BE2C (cell line): ENCODE results near the gene CEP164.

Experiments used
- DNase-seq: peaks from one replicate; pipeline ENCODE4 v3.0.0-alpha.2; 2020
- H3K27me3 ChIP-seq: fragments of 250-450 bp; sonication (Bioruptor Pico); 2 replicates; pipeline ENCODE4 v1.5.1; 2020; ENCODE audit warnings: mild to moderate bottlenecking
- H3K36me3 ChIP-seq: fragments of 250-450 bp; sonication (Bioruptor Pico); 2 replicates; pipeline ENCODE4 v1.5.1; 2020; ENCODE audit warnings: mild to moderate bottlenecking
- H3K4me1 ChIP-seq: fragments of 250-450 bp; sonication (Bioruptor Pico); 2 replicates; pipeline ENCODE4 v1.5.1; 2020
- H3K4me3 ChIP-seq: 2 replicates; pipeline ENCODE4 v1.5.1; 2011; ENCODE audit warnings: low read depth, low read length
- H3K9me3 ChIP-seq: fragments of 250-450 bp; sonication (Bioruptor Pico); 2 replicates; pipeline ENCODE4 v1.5.1; 2020
- TF ChIP-seq, protein P1 (sequence below): IDR thresholded peaks from 2 replicates; pipeline ENCODE4 v1.5.1; 2012; ENCODE audit warnings: mild to moderate bottlenecking, low read depth, low read length

The CEP164 gene

DNA sequence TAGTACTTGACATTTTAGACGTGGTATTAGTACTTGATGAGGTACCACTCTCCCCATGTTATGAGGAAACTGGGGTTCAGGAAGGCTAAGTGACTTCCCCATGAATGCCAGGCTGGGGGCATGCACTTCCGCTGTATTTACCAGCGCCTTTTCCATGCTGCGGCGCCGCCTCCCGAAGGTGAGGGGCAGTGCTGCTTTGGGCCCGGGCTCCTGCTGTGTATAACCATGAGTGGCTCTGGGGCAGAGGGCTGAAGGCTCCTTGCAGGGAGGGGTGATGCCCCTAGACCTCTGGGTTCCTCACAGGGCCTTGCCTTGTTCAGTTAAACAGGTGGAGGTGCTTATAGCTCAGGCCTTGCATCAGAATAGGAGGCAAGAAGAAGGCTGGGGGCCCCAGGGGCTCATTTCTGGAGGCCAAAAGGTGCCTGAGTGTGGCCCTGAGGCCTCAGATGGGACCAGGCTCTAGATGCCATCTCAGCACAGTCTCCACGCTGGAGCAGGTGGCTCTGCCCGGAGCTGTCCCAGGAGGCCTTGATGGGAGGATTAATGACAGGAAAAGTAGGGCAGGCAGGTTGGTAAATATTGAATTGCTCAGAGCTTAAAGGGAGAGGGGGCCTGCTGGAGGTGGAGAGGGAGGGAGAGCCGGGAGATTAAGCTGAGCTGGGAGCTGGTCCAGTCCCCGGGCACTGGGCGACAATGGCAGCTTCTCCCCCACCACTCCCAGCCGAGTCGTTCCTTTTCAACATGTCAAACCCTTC, 129.6 kb downstream of the CEP164 start:
- peaks cover 46% of the 10 kb centered on the region for H3K4me1 ChIP-seq
- no peaks in the 10 kb centered on the region for H3K36me3 ChIP-seq
- peak; percentile 68 for DNase-seq
- H3K9me3 ChIP-seq = no peaks in the 10 kb centered on the region; the same call in 1 of the 2 replicates
- H3K27me3 ChIP-seq = no peaks in the 10 kb centered on the region
- TF ChIP-seq, protein P1, sequence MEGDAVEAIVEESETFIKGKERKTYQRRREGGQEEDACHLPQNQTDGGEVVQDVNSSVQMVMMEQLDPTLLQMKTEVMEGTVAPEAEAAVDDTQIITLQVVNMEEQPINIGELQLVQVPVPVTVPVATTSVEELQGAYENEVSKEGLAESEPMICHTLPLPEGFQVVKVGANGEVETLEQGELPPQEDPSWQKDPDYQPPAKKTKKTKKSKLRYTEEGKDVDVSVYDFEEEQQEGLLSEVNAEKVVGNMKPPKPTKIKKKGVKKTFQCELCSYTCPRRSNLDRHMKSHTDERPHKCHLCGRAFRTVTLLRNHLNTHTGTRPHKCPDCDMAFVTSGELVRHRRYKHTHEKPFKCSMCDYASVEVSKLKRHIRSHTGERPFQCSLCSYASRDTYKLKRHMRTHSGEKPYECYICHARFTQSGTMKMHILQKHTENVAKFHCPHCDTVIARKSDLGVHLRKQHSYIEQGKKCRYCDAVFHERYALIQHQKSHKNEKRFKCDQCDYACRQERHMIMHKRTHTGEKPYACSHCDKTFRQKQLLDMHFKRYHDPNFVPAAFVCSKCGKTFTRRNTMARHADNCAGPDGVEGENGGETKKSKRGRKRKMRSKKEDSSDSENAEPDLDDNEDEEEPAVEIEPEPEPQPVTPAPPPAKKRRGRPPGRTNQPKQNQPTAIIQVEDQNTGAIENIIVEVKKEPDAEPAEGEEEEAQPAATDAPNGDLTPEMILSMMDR = no peak
- no peak overlapping the region for H3K4me3 ChIP-seq

DNA sequence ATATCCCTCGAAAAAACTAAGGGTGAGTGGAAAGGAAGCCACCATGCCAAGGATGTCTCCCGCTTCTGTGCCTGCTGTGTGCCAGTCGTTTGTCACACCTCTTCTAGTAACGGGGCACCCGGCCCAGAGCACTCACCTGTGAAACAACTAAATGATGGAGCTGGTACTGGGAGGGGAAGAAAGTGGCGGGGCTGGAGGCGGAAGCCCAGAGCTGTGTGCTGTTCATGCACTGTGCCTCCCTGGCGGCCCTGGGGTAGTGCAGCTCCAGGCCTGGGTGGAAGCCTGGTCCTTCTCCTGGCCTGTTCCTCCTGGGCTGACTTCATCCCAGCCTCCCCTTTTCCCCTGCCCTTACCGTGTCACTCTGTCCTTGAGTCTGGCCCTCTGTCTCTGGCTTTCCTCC, 130.2 kb downstream of the CEP164 start:
- H3K27me3 ChIP-seq = no peaks in the 10 kb centered on the region
- TF ChIP-seq, protein P1 = peak; percentile 27
- H3K36me3 ChIP-seq = no peaks in the 10 kb centered on the region
- no peaks in the 10 kb centered on the region; the same call in 1 of the 2 replicates for H3K9me3 ChIP-seq
- DNase-seq = peak; percentile 72
- H3K4me3 ChIP-seq = no peak overlapping the region
- peaks cover 46% of the 10 kb centered on the region for H3K4me1 ChIP-seq

DNA sequence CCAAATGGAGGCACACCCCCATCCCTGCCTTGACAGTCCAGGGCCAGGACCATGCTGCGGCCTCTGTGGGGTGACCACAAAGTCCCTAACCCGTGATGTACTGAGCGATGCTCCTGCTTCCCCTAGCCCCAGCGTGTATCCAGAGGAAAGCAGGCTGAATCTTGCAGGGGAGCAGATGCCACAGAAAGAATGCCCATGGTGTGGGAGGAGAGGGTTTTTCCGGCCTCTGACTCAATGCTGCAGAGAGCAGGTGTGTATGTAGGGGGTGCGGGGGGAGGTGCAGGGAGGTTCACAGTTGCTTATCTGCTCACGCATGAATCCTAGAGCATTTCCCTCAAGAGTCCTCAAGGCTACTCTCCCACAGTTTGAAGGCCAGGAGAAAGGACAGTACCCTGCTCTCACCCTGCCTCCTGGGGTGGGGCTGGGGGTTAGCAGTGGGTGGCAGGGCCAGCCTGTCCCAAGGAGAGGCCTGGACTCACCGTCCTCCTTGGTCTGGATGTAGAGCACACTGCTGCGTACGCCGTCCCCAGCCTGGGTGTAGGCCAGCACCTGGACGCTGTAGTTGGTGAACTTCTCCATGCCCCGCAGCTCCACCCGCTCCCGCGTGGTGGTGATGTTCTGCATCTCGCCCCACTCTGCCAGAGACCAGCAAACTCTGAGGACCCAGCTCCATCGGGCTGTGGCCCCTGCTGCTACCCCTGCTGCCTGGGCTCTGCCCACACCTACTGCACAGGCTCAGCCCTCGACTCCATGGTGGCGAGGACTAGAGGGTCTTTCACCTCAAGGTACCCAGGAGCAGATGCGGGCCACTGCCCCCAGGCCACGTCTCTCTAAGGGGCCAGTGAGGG, 130.8 kb downstream of the CEP164 start:
- H3K9me3 ChIP-seq = no peaks in the 10 kb centered on the region
- no peak overlapping the region for H3K4me3 ChIP-seq
- H3K4me1 ChIP-seq = peaks cover 46% of the 10 kb centered on the region
- no peaks in the 10 kb centered on the region for H3K27me3 ChIP-seq
- DNase-seq = no peak
- TF ChIP-seq, protein P1 = no peak
- H3K36me3 ChIP-seq = no peaks in the 10 kb centered on the region

DNA sequence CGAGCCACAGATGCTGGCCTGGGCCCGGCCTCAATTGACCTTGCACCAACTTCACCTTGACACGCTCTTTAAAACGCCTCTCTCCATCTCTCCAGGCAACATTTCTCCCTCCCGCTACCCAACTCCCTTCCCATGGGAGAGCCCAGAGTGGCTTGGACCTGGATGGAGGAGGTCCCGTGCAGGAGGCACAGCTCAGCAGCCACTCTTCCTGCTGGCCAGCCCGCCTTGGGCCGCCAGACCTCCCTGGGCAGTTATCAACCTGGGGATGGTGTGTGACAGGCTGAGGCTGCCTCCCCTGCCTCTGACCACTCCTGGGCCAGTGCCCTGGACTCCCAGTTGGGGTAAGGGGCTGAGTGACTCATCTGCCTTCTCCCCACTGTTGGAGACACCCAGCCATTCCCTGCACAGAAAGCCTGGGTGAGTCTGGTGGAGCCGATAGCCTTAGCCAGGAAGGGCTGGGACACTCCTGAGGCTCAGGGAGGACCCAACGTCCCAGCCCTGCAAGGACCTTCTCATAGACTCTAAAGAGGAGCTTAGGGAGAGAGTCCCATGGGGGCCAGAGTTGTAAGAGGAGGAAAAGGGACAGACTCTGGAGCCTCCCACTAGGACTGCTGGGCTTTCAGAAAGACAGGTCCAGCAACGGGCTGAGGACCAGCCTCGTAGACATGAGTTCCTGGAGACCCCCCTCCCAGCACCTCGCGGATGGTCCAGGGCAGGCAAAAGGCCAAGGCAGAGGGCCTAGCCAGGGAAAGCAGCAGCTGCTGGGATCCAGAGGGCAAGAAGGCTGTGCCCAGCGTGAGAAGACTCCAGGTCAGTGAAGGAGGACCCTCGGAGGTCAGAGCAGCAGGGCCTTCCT, 131.7 kb downstream of the CEP164 start:
- Histone ChIP-seq H3K4me1 (peaks cover 43% of the 10 kb centered on the region), H3K4me3 (no peak overlapping the region), H3K9me3 (no peaks in the 10 kb centered on the region), H3K36me3 (no peaks in the 10 kb centered on the region), H3K27me3 (no peaks in the 10 kb centered on the region)
- TF ChIP-seq, protein P1 = no peak
- DNase-seq = no peak

DNA sequence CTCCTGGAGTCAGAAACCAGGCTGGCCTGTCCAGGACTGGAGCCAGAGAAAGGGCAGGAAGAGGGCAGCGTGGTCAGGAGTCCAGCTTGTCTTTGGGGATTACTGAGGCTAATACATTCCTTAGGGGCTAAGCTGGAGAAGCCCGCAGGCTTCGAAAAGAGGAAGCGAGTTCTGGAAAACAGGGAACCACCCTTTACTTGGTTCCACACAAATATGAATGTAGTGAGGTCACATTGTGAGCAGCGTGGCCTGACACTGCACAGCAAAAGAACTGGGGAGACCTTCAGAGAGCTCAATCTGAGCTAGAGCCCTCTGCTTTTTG, 132.3 kb downstream of the CEP164 start:
- H3K27me3 ChIP-seq = no peaks in the 10 kb centered on the region

More for the DNA sequence above, 132.3 kb downstream of the CEP164 start:
- no peak overlapping the region for H3K4me3 ChIP-seq
- no peaks in the 10 kb centered on the region for H3K9me3 ChIP-seq
- TF ChIP-seq, protein P1 = no peak
- peaks cover 40% of the 10 kb centered on the region for H3K4me1 ChIP-seq
- H3K36me3 ChIP-seq = no peaks in the 10 kb centered on the region
- no peak for DNase-seq
